DMS53 treated with DMSO at 0.1 percent for 48 hours (cell line): ENCODE measurements around the gene ZNF425.
"Not testable (repeated sequence)": the region's sequence is repeated elsewhere in the genome, so short reads cannot be mapped to it uniquely, and the experiment has no call there.

Source experiments
- DNase-seq: peaks from one replicate; lab custom pipeline; 2025; ENCODE audit not compliant: unreplicated experiment; lab: John Stamatoyannopoulos, UW

ZNF425 gene

DNA sequence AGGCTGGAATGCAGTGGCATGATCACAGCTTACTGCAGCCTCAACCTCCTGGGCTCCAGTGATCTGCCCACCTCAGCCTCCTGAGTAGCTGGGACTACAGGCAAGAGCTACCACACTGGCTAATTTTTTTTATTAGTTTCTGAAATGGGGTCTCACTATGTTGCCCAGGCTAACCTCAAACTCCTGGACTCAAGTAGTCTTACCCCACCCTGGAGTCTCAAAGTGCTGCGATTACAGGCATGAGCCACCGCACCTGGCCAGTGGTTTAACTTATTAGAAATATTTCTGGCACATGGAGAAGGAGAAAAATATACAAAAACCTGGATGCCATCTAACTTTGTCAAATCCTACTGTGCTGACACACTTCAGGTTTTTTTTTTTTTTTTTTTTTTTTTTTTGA, 50.8 kb downstream of the ZNF425 start:
- DNase-seq = no peak

DNA sequence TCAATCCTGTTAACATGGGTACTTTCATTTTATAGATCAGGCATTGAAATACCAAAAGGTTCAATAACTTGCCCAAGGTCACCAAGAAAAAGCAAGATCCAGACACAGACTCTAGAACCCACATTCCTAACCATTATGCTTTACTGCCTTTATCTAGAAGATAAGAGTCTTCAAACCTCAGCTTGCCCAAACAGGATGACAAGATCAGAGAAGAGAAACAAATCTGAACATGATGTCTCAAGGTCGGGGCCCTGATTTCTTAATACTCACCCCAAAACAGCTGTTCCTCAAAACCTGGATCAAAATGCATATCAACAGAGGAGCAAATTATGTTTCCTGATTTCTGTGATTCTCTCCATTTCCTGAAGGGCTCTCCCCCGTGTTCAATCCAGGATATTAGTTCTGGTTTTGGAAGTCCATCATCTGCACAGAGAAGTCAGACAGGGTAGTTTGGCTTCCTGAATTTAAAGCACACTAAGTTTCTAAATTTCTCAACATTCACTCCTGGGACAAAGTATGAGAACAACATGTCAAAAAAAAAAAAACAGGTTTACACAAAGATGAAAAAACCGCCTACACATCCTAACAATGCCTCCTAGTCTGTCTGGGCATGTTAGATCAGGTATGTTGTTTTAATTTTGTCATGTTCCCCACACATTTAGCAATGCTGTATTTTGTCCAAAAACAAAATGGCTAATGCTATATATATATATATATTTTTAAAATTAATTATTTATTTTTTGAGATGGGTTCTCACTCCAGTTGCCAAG, 51.8 kb downstream of the ZNF425 start:
- DNase-seq = no peak

- no peak for DNase-seq
Observed at GRCh38 chr7:149072438-149072775, 53.7 kb downstream of the ZNF425 start.

DNA sequence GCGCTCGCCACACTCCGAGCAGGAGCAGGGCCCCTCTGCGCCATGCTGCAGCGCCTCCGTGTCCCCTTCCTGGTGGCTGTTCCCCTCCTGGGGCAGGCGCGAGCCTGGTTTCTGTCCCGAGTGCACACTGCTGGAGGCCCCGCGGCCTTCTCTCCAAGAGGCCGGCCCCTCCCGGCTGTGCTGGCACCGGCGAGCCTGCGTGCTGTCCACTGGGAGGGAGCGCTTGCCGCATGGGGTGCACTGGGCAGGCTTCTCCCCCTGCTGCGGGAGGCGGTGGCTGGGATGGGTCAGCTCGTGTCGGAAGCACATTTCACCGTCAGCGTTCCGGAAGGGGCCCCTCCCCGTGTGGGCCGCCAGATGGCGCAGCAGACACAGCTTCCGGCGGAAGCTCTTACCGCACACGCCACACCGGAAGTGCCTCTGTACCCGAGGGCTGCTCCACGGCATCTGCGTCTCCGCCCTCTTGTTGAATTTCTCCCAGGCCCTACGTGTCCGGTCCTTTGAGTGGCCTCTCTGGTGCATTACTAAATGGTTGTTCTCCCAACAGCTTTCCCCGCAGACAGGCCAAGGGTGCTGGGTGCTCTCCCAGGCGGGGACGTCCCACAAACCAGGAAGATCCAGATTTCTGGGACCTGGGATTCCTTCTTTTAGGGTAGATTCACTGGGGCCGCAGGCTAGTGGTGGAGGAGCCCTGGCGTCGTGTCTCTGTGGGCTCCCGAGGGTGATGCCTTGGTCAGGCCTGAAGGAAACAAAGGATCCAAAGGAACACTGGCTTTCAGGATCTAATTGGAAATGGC, 54.3 kb downstream of the ZNF425 start:
- no peak for DNase-seq

DNA sequence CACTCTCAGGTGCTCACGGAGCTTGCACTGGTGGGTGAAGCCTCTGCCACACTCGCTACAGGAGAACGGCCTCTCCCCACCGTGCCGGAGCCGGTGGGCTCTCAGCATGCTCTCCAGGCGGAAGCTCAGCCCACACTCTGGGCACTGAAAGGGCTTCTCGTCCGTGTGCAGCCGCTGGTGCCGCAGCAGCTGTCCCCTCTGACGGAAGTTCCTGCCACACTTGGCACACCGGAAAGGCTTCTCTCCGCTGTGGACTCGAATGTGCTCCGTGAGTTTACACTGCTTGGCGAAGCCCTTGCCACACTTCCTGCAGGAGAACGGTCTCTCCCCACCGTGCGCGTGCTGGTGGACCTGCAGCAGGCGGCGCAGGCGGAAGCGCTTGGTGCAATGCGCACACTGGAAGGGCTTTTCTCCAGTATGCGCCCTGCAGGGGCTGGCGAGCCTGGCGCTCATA, 54.9 kb downstream of the ZNF425 start:
- DNase-seq = no peak

GRCh38 chr7:149070372-149071125, 55.6 kb downstream of the ZNF425 start:
- no peak for DNase-seq

DNA sequence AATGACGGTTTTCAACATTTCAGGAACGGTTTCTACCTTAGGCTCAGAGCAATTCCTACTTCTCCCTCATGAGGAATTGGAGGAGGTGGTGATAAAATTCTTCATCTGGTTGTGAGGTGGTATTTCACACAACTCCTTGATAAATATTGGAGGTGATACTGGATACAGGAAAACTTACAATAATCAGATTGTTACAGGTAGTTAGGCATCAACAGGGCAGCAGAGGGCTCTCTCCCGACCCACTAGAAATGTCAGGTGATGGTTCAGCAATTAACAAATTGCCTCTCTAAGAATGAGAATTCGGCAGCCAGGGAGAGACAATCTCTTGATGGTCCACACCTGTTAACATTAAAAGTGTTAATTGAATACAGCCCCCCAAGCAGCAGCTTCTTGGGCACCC, 58.3 kb downstream of the ZNF425 start:
- no peak for DNase-seq

- DNase-seq = no peak
Observed at GRCh38 chr7:149063476-149063875, 62.6 kb downstream of the ZNF425 start.

DNA sequence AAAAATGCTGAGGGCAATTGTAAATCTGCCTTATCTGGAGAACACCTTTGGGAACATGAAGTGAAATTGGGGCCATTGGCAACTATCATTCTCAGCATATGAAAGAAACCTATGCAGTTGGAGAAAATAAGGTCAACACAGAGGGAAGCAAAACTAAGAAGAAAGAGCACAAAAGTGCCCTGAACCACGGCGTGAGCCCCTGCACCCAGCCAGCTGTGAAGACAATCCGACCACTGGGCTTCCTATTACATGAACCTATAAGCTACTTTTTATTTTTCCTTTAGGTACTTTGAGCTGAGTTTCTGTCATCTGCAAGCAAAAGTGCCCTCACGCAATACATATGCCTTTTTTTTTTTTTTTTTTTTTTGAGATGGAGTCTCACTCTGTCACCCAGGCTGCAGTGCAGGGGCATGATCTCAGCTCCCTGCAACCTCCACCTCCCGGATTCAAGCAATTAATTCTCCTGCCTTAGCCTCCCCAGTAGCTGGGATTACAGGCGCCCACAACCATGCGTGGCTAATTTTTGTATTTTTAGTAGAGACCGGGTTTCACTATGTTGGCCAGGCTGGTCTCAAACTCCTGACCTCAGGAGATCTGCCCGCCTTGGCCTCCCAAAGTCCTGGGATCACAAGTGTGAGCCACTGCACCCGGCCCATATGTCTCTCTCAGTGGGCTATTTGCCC, 63.8 kb downstream of the ZNF425 start:
- DNase-seq = not testable (repeated sequence)

- DNase-seq = no peak
Observed at GRCh38 chr7:149060156-149060555, 66.0 kb downstream of the ZNF425 start.

GRCh38 chr7:149053885-149054284, 72.2 kb downstream of the ZNF425 start:
- no peak for DNase-seq

DNA sequence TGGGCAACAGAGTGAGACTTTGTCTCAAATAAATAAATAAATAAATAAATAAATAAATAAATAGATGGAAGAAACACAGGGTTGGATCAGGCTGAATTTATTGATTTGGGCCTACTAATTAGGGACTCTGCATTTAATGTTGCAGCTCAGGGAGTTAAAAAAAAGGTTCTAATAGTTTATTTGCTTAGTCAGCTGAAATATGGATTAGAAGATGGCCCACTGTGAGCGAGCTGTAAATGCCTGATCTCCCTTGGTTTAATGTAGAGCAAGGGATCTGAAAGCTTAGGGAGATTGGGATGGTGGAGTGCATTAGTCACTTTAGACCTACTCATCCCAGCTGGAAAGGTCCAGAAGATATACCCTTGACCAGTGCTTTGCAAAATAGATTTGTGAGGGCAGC, 72.7 kb downstream of the ZNF425 start:
- no peak for DNase-seq
